Thoracic aorta (tissue), 2 donors: Measurements from ENCODE around the gene CLIP4. TPM values are rescaled to one million over a fixed set of nuclear protein-coding genes. Genes with fewer than 3 reads are reported as not detected.

Experiments
- ATAC-seq: fragments of 150-250 bp; one replicate; pipeline ENCODE4 v1.8.0; 2017; ENCODE audit warnings: low read depth; ENCODE audit not compliant: insufficient number of reproducible peaks, low FRiP score
- DNase-seq: peaks from one replicate; pipeline ENCODE4 v3.0.0-alpha.2; 2020; ENCODE audit warnings: low spot score
- H3K27ac ChIP-seq, 2 donors: fragments of 200-600 bp; sonication (generic); 1 replicate in 1 of 2; 2 replicates in 1 of 2; pipeline ENCODE4 v1.5.1; 2016; ENCODE audit warnings: mild to moderate bottlenecking in 2 of 2, moderate library complexity in 2 of 2
- H3K27me3 ChIP-seq: fragments of 200-600 bp; sonication (generic); replicated peaks from 2 replicates; pipeline ENCODE4 v1.6.0; 2016; ENCODE audit warnings: mild to moderate bottlenecking; ENCODE audit not compliant: insufficient read depth
- H3K36me3 ChIP-seq: fragments of 200-600 bp; sonication (generic); one replicate; pipeline ENCODE4 v1.5.1; 2016
- H3K4me1 ChIP-seq, 2 donors: fragments of 200-600 bp; sonication (generic); 1 replicate in 1 of 2; 2 replicates in 1 of 2; pipeline versions ENCODE4 v1.5.1 to v1.6.0; 2016; ENCODE audit warnings: low read depth in 2 of 2, mild to moderate bottlenecking in 1 of 2; ENCODE audit not compliant: control insufficient read depth in 1 of 2
- H3K4me3 ChIP-seq: fragments of 200-600 bp; sonication (generic); 2 replicates; pipeline ENCODE4 v1.5.1; 2016; ENCODE audit warnings: mild to moderate bottlenecking
- H3K9me3 ChIP-seq: fragments of 200-600 bp; sonication (generic); 2 replicates; pipeline ENCODE4 v1.5.1; 2016
- total RNA-seq, 2 donors: library from RNA; depleted of rRNA; stranded (reverse); fragments of >200 nt; gene quantifications; one replicate each; pipeline versions ENCODE4 v1.1.0 to v1.2.3, GENCODE V29; 2016
- TF ChIP-seq, protein P1 (sequence below): fragments of 200-600 bp; sonication (generic); IDR thresholded peaks from one replicate; pipeline ENCODE4 v1.5.1; 2019; ENCODE audit warnings: antibody characterized with exemption

The CLIP4 gene
- total RNA-seq, 2 donors from 2014 or later = 31.3 to 54.0 TPM

DNA sequence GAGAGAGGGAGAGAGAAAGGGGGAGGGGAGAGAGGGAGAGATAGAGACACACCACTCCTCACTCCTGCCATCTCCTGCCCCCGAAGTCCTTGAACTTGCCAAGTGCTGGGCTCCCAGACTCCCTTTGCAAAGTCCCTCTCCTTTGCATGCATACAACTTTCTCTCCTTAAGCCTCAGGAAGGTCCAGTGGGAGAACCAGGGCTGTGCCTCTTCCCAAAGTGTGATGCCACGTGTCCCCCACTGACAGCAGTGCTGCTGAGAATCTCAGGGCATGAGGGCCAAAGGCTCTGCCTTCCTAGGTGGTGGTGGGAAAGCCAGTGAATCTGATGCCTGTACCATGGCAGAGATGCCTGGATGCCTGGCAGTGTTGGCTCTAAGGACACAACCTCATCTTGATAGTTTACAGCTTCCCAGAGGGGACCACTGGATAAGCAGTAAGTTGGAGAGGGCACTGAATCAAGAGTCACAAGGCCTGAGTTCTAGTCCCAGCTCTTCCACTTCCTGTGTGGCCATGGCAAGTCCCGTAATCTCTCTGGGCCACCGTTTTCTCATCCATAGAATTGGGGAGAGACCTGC, 103.4 kb downstream of the CLIP4 start:
- no peak overlapping the region for H3K27ac ChIP-seq
- TF ChIP-seq, protein P1, sequence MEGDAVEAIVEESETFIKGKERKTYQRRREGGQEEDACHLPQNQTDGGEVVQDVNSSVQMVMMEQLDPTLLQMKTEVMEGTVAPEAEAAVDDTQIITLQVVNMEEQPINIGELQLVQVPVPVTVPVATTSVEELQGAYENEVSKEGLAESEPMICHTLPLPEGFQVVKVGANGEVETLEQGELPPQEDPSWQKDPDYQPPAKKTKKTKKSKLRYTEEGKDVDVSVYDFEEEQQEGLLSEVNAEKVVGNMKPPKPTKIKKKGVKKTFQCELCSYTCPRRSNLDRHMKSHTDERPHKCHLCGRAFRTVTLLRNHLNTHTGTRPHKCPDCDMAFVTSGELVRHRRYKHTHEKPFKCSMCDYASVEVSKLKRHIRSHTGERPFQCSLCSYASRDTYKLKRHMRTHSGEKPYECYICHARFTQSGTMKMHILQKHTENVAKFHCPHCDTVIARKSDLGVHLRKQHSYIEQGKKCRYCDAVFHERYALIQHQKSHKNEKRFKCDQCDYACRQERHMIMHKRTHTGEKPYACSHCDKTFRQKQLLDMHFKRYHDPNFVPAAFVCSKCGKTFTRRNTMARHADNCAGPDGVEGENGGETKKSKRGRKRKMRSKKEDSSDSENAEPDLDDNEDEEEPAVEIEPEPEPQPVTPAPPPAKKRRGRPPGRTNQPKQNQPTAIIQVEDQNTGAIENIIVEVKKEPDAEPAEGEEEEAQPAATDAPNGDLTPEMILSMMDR = no peak
- ATAC-seq = no peak
- no peak for DNase-seq
- H3K4me1 ChIP-seq = no peaks in the 10 kb centered on the region
- no peaks in the 10 kb centered on the region for H3K27me3 ChIP-seq
- H3K9me3 ChIP-seq = no peaks in the 10 kb centered on the region
- H3K4me3 ChIP-seq = no peak overlapping the region
- H3K36me3 ChIP-seq = no peaks in the 10 kb centered on the region

DNA sequence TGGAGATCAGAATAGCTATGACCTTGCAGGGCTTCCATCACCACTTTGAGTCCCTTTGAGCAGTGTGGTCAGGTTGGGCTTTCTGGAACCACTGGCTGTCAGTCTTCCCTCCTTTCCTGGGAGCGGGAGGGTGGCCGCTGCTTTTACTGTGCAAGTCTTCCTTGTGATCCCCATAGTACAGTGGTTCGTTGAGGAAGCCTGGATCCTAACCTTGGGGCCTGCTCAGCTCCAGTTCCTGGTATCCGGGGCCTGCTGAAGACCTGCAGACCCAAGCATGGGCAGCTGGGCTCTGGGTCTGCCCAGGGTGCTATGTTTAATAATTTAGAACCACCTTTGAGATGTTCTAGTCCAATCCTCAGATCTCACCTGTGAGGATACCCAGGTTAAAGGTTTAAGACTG, 104.2 kb downstream of the CLIP4 start:
- no peak overlapping the region for H3K27ac ChIP-seq
- ATAC-seq (no peak), DNase-seq (no peak)
- TF ChIP-seq, protein P1 = no peak
- no peaks in the 10 kb centered on the region for H3K27me3 ChIP-seq
- no peaks in the 10 kb centered on the region for H3K4me1 ChIP-seq
- H3K9me3 ChIP-seq = no peaks in the 10 kb centered on the region
- H3K4me3 ChIP-seq = no peak overlapping the region
- no peaks in the 10 kb centered on the region for H3K36me3 ChIP-seq

DNA sequence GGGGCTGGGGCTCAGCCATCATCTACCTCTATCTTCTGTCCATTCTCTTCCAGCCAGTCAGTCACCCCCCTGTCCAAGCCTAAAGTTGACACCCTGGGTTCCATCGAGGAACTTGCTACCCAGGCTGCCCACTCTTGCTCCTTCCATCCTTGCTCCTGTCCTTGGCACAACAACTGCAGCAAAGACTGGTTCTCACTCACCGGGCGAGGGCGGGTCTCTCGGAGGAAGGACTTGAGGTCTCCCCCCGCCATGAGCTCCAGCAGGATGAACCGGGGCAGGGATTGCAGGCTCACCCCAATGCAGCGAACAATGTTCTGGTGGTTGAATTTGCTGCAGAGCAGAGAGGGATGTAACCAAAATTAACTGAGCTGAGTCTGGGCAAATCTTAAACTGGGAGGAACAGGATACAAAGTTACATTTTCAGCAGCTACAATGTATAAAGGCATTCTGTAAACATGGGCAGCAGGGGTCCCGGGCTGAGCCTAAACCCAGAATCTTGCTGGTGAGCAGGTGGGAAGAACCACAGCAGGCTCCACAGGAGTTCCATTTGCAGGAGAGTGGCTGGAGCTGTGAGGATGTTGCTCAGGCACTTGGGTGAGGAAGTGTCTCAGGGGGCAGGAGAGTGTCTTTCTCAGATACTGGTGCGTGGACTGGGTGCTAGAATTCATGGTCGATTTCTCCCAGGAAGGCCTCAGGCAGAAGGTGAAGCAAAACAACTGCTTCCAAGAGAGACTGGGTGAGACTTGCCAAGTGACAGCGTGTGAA, 105.5 kb downstream of the CLIP4 start:
- Histone ChIP-seq H3K4me3 (no peak overlapping the region), H3K36me3 (no peaks in the 10 kb centered on the region), H3K9me3 (no peaks in the 10 kb centered on the region), H3K4me1 (no peaks in the 10 kb centered on the region), H3K27ac (no peak overlapping the region), H3K27me3 (no peaks in the 10 kb centered on the region)
- DNase-seq (no peak), ATAC-seq (no peak)
- TF ChIP-seq, protein P1 = no peak

DNA sequence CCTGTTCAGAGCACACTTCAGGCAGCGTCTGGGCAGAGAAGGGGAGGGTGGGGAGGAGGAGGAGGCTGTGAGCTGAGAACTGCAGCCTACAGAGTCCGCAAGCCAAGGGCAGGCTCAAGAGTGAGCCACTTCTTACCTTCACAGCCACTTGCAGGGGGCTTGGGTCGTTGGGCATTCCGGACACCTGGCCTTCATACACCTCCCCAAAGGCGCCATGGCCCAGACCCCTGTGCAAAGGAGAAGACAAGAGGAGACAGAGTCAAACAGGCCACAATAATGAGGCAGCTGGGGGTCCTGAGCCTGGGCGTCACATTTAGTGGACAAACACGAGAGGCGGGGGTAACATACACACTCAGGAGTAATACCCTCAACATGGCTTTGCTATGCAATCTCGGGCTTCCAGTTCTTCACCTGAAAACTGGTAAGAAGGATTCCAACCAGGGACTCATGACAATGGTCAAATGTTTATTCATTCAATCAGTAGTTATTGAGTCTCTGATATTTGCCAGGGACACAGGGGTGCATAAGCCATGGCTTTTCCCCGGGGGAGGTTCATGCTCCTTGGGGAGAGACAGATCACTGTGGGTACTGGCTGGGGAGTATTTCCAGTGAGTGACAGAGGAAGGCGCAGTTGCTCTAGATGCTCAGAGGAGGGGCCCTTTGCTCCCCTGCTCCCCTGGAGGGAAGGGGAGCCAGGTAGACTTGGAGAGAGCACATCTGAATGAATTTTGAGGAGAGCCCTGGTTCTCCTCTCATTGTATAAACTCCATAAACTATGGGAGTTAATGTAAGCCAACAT, 107.4 kb downstream of the CLIP4 start:
- DNase-seq (no peak), ATAC-seq (no peak)
- Histone ChIP-seq H3K9me3 (no peaks in the 10 kb centered on the region), H3K27ac (no peak overlapping the region), H3K4me1 (no peaks in the 10 kb centered on the region), H3K4me3 (no peak overlapping the region), H3K27me3 (no peaks in the 10 kb centered on the region), H3K36me3 (no peaks in the 10 kb centered on the region)
- TF ChIP-seq, protein P1 = no peak

DNA sequence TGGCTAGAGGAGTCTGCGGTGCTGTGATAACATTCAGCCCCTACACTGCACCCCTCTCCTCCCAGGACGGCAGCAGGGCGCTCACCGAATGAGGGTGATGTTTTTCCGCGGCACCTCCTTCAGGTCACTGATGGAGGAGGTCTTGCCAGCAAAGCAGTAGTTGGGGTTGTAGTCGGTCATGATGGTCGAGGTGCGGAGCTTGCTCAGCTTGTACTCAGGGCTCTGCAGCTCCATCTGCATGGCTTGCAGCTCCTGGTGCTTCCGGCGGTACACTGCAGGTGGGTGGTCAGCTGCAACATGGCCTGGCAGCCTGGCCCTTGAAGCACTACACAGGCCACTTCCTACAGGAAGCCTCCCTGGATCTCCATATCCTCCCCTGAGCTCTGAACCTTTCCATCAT, 108.0 kb downstream of the CLIP4 start:
- DNase-seq = no peak
- TF ChIP-seq, protein P1 = no peak

More for the DNA sequence above, 108.0 kb downstream of the CLIP4 start:
- H3K4me1 ChIP-seq = no peaks in the 10 kb centered on the region
- no peaks in the 10 kb centered on the region for H3K36me3 ChIP-seq
- no peaks in the 10 kb centered on the region for H3K9me3 ChIP-seq
- no peak overlapping the region for H3K4me3 ChIP-seq
- no peak overlapping the region for H3K27ac ChIP-seq
- no peak for ATAC-seq
- H3K27me3 ChIP-seq = no peaks in the 10 kb centered on the region
